Measurements from ENCODE around the gene TTC13.
"Not testable (repeated sequence)": the region's sequence is repeated elsewhere in the genome, so short reads cannot be mapped to it uniquely, and the experiment has no call there.

The TTC13 gene

DNA sequence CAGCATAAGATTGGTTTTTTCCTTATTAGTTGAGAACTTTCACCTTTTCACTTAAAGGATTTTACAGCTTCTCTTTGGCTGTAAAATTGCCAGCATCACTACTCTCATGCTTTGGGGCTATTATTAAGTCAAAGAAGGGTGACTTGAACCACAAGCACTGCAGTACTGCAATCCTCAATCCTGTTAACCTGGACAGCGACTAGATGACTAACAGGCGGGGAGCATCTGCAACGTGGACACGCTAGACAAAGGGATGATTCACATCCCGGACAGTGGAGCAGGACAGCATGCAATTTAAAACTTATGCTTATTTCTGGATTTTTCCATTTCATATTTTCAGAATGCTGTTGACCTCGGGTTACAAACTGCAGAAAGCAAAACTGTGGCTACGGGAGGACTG is 8.3 kb upstream of the TTC13 start:
- Histone ChIP-seq H4K20me1 (ENCODE audit: insufficient read depth) (no peaks in the 10 kb centered on the region), H3K4me1 (ENCODE audit: low read depth, poor library complexity, severe bottlenecking) (no peaks in the 10 kb centered on the region), H3K79me2 (ENCODE audit: insufficient read depth, low read depth) (peaks cover 4% of the 10 kb centered on the region; the same call in 1 of the 2 replicates), H3K27ac (no peak overlapping the region), H3K9ac (no peak overlapping the region), H3K4me3 (IDR thresholded peaks at IDR 0.05; ENCODE audit: insufficient read depth, low read depth, low read length) (no peak overlapping the region), H3K36me3 (ENCODE audit: insufficient read depth) (no peaks in the 10 kb centered on the region), H3K27me3 (ENCODE audit: insufficient read depth, low read depth) (no peaks in the 10 kb centered on the region), H3K4me2 (no peak overlapping the region), H2AFZ (ENCODE audit: low read depth) (no peak overlapping the region)
- TF ChIP-seq CTCF (conservative IDR thresholded peaks at IDR 0.05; ENCODE audit: low read depth, low read length): no peak

GRCh38 chr1:230985711-230986110 is 7.0 kb upstream of the TTC13 start:
- H3K36me3 ChIP-seq (ENCODE audit: insufficient read depth): no peaks in the 10 kb centered on the region
- no peaks in the 10 kb centered on the region for H3K4me1 ChIP-seq (ENCODE audit: low read depth, poor library complexity, severe bottlenecking)
- H3K27me3 ChIP-seq (ENCODE audit: insufficient read depth, low read depth): no peaks in the 10 kb centered on the region
- H3K79me2 ChIP-seq (ENCODE audit: insufficient read depth, low read depth): peaks cover 4% of the 10 kb centered on the region; the same call in 1 of the 2 replicates
- no peak overlapping the region for H3K27ac ChIP-seq
- H3K4me2 ChIP-seq: no peak overlapping the region
- no peak overlapping the region for H2AFZ ChIP-seq (ENCODE audit: low read depth)
- no peak overlapping the region for H3K4me3 ChIP-seq (IDR thresholded peaks at IDR 0.05; ENCODE audit: insufficient read depth, low read depth, low read length)
- no peaks in the 10 kb centered on the region for H4K20me1 ChIP-seq (ENCODE audit: insufficient read depth)
- no peak overlapping the region for H3K9ac ChIP-seq
- no peak for TF ChIP-seq CTCF (conservative IDR thresholded peaks at IDR 0.05; ENCODE audit: low read depth, low read length)

GRCh38 chr1:230984622-230985515 is 6.2 kb upstream of the TTC13 start:
- not testable (repeated sequence) for H3K27me3 ChIP-seq (ENCODE audit: insufficient read depth, low read depth); H3K79me2 ChIP-seq (ENCODE audit: insufficient read depth, low read depth)

GRCh38 chr1:230983811-230984210 is 5.2 kb upstream of the TTC13 start:
- H3K27ac ChIP-seq: no peak overlapping the region
- H3K27me3 ChIP-seq (ENCODE audit: insufficient read depth, low read depth): no peaks in the 10 kb centered on the region
- TF ChIP-seq CTCF (conservative IDR thresholded peaks at IDR 0.05; ENCODE audit: low read depth, low read length): no peak
- no peak overlapping the region for H2AFZ ChIP-seq (ENCODE audit: low read depth)
- H3K4me1 ChIP-seq (ENCODE audit: low read depth, poor library complexity, severe bottlenecking): peaks cover 8% of the 10 kb centered on the region
- H3K9ac ChIP-seq: no peak overlapping the region
- H3K36me3 ChIP-seq (ENCODE audit: insufficient read depth): no peaks in the 10 kb centered on the region
- H3K79me2 ChIP-seq (ENCODE audit: insufficient read depth, low read depth): peaks cover 13% of the 10 kb centered on the region
- H3K4me2 ChIP-seq: no peak overlapping the region
- no peak overlapping the region for H3K4me3 ChIP-seq (IDR thresholded peaks at IDR 0.05; ENCODE audit: insufficient read depth, low read depth, low read length)
- H4K20me1 ChIP-seq (ENCODE audit: insufficient read depth): no peaks in the 10 kb centered on the region

More at GRCh38 chr1:230984622-230985515, 6.2 kb upstream of the TTC13 start:
- H2AFZ ChIP-seq (ENCODE audit: low read depth); H3K27ac ChIP-seq; H3K36me3 ChIP-seq (ENCODE audit: insufficient read depth); H3K4me2 ChIP-seq; H3K9ac ChIP-seq; H3K4me3 ChIP-seq (IDR thresholded peaks at IDR 0.05; ENCODE audit: insufficient read depth, low read depth, low read length); H3K4me1 ChIP-seq (ENCODE audit: low read depth, poor library complexity, severe bottlenecking); H4K20me1 ChIP-seq (ENCODE audit: insufficient read depth): not testable (repeated sequence)

- H3K36me3 ChIP-seq (ENCODE audit: insufficient read depth): no peaks in the 10 kb centered on the region
- no peak overlapping the region for H3K4me3 ChIP-seq (IDR thresholded peaks at IDR 0.05; ENCODE audit: insufficient read depth, low read depth, low read length)
- H2AFZ ChIP-seq (ENCODE audit: low read depth): no peak overlapping the region
- no peak overlapping the region for H3K4me2 ChIP-seq
- no peak overlapping the region for H3K9ac ChIP-seq
- peaks cover 8% of the 10 kb centered on the region for H3K4me1 ChIP-seq (ENCODE audit: low read depth, poor library complexity, severe bottlenecking)
- no peaks in the 10 kb centered on the region for H3K27me3 ChIP-seq (ENCODE audit: insufficient read depth, low read depth)
- no peak overlapping the region for H3K27ac ChIP-seq
- no peaks in the 10 kb centered on the region for H4K20me1 ChIP-seq (ENCODE audit: insufficient read depth)
- TF ChIP-seq CTCF (conservative IDR thresholded peaks at IDR 0.05; ENCODE audit: low read depth, low read length): no peak
- peaks cover 17% of the 10 kb centered on the region for H3K79me2 ChIP-seq (ENCODE audit: insufficient read depth, low read depth)
These were observed 4.0 kb upstream of the TTC13 start for GRCh38 chr1:230982696-230983095.

All from KMS-11 (cell line).